T-helper 2 cell treated with Interferon-gamma antibody and Interleukin-4, amounts not matched to agents 5 μg/mL and 100 μg/mL, for 36 hours (primary cell): Measurements from ENCODE around the gene NEDD9.

Experiments
- DNase-seq: peaks from one replicate; pipeline ENCODE4 v3.0.0; 2021; ENCODE audit warnings: low spot score
- H3K27ac Mint-ChIP-seq: one replicate; pipeline ENCODE4 v1.8.0; 2021; ENCODE audit warnings: mild to moderate bottlenecking, mixed read lengths
- H3K27me3 Mint-ChIP-seq: one replicate; pipeline ENCODE4 v1.8.0; 2021; ENCODE audit warnings: low read depth, mixed read lengths
- H3K36me3 Mint-ChIP-seq: one replicate; pipeline ENCODE4 v1.8.0; 2021; ENCODE audit warnings: low read depth, mixed read lengths
- H3K4me1 Mint-ChIP-seq: one replicate; pipeline ENCODE4 v1.8.0; 2021; ENCODE audit warnings: low read depth, mixed read lengths
- H3K4me3 Mint-ChIP-seq: one replicate; pipeline ENCODE4 v1.8.0; 2022; ENCODE audit warnings: mild to moderate bottlenecking, moderate library complexity, mixed read lengths
- H3K9me3 Mint-ChIP-seq: one replicate; pipeline ENCODE4 v1.8.0; 2021; ENCODE audit warnings: mixed read lengths

The NEDD9 gene

DNA sequence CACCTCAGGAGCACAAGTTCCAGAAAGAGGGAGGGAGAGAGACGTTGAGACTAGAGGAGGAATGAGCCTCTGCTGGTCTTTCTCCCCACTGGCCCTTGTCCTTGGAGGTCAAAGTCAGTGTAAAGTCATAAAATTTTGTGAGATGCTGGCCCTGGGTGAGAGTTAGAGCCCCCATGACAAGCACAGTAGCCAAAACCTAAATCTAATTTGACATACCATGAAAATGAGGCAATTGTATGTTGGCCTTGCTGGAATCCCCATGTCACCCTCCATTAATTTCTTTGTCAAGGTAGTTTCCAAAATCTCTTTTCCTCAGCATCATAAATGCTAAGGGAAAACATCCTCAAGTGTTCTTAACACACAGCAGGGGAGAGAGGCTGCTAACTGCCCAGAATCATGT is 17.6 kb upstream of the NEDD9 start:
- H3K4me3 Mint-ChIP-seq, result no peak overlapping the region
- no peaks in the 10 kb centered on the region for H3K27me3 Mint-ChIP-seq
- no peak overlapping the region for H3K27ac Mint-ChIP-seq
- DNase-seq, result no peak
- peaks cover 8% of the 10 kb centered on the region for H3K4me1 Mint-ChIP-seq
- H3K36me3 Mint-ChIP-seq, result peaks cover 55% of the 10 kb centered on the region
- peaks cover 10% of the 10 kb centered on the region for H3K9me3 Mint-ChIP-seq

DNA sequence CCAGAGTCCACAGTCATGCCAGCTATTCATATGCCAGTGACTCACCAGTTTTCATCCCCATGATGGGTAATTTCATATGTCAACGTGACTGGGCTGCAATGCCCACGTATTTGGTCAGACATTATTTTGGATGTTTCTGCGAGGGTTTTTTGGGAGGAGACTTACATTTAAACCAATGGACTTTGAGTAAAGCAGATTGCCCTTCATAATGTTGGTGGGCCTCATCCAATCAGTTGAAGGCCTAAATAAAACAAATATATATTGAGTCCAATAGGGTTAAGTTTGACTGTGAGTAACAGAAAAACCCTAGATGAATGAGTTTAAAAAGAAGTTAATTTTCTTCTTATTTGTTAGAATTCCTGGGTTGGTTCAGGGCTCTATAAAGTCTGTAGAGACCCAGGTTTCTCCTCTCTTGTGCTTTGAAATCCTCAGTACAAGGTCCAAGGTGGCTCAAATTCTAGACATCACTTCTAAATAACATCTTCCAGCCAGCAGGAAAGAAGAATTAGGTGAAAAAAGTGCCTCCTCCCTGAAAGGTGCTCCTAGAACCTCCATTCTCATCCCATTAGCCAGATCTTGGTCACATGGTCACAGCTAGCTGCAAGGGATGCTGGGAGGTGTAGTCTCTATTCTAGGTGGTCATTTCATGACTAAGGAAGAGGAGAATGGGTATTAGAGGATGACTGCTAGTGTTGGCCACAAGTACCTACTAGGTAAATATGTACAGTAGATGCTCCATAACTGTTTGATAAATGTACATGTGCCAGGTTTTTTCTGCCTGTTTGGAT is 16.7 kb upstream of the NEDD9 start:
- H3K4me1 Mint-ChIP-seq, result peaks cover 11% of the 10 kb centered on the region
- peaks cover 53% of the 10 kb centered on the region for H3K36me3 Mint-ChIP-seq
- H3K4me3 Mint-ChIP-seq, result no peak overlapping the region
- H3K27ac Mint-ChIP-seq, result no peak overlapping the region
- H3K9me3 Mint-ChIP-seq, result peaks cover 10% of the 10 kb centered on the region
- no peak for DNase-seq
- H3K27me3 Mint-ChIP-seq, result no peaks in the 10 kb centered on the region

DNA sequence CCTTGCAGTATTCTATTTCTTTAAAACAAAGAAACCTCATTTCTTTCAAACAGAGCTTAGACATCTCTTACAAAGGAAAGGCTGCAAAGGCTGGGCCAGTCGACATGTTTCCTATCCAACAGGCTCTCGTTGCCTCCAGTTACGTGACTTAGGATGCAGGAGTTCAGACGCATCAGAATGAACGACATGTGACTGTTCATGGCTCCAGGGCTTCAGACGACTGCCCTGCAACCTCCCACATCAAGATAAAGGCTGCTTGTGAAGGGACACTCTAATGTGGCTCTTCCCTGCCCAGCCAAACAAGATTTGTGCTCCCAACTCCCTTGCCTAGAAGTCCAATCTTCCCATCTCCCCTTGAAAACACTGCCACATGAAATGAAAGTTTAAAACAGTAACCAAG is 14.3 kb upstream of the NEDD9 start:
- Mint-ChIP-seq H3K27me3 (no peaks in the 10 kb centered on the region), H3K36me3 (peaks cover 62% of the 10 kb centered on the region), H3K27ac (no peak overlapping the region), H3K4me1 (peaks cover 9% of the 10 kb centered on the region), H3K9me3 (peaks cover 10% of the 10 kb centered on the region), H3K4me3 (no peak overlapping the region)
- DNase-seq, result no peak

DNA sequence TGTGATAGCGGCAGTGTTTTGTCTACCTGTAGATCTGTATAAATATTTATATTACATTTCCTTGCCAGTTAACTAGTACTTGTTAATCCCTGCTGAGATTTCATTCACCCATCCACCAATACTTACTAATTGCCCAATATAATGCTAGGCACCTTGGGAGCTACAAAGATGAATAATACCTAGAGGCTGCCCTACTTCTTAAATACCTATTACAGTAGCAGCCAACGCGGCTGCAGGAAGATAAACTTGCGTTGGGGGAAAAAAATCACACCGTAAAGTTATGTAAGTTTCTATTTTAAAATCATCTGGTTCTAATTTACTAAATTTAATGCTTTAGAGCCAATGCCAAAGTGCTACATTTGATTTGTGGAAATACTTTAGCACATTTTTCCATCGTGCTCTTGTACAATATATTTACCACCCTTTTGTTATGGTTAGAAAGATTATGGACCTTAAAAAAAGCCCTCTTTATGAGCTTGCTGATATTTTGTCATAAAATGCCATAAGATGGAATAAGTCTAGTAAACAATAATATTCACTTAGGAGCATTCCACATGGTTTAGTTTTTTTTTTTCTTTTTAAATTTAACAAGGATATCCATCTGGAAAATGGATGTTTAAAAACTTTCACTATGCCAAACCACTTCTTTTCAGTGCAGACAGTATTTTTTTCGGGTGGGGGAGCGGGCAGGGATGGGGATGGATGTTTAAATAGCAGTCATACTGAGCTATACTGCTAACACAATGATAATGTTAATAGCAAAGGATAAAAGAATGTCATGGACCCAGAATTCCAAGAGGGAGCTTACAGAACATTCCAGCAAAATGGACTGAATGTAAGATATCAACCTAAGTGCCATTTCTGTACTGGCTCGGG is 13.2 kb upstream of the NEDD9 start:
- peaks cover 52% of the 10 kb centered on the region for H3K36me3 Mint-ChIP-seq

DNA sequence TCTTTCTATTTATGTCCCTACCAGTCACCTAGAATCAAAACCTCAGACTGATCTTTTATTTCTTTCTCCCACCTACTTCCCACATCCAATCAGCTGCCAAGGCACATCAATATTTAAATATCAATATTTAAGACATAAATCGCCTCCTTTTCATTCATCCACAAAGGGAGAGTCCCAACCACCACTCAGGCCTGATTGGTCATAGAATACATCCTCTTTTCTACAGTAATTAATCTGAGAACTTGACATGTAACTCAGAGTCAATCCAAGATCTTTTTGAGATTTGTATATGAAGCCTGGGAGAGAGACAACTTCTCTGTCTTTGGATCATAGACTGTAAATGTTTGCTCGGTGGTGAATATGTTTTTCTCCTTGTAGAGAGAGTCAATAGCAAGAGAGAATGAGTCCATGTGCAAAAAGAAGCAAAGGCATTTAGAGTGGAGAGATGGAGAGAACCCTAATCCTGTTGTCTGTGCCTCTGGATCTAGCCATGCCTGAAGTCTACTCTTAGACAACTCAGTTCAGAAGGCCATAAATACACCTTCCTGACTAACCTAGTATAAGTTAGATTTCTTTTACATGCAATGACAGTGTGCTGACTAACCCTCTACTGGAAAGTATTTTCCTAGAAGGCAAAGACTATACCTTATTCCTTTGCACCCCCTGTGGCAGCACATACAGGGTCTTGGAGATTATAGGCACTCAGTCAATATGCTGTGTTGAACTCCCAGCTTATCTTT is 12.1 kb upstream of the NEDD9 start:
- H3K9me3 Mint-ChIP-seq, result peaks cover 7% of the 10 kb centered on the region
- H3K36me3 Mint-ChIP-seq, result peaks cover 43% of the 10 kb centered on the region
- H3K27me3 Mint-ChIP-seq, result no peaks in the 10 kb centered on the region
- no peak overlapping the region for H3K4me3 Mint-ChIP-seq
- H3K4me1 Mint-ChIP-seq, result peaks cover 9% of the 10 kb centered on the region
- no peak for DNase-seq
- H3K27ac Mint-ChIP-seq, result no peak overlapping the region

More for the DNA sequence above, 13.2 kb upstream of the NEDD9 start:
- Mint-ChIP-seq H3K4me3 (no peak overlapping the region), H3K27me3 (no peaks in the 10 kb centered on the region), H3K4me1 (peaks cover 9% of the 10 kb centered on the region), H3K9me3 (peaks cover 10% of the 10 kb centered on the region), H3K27ac (no peak overlapping the region)
- no peak for DNase-seq

DNA sequence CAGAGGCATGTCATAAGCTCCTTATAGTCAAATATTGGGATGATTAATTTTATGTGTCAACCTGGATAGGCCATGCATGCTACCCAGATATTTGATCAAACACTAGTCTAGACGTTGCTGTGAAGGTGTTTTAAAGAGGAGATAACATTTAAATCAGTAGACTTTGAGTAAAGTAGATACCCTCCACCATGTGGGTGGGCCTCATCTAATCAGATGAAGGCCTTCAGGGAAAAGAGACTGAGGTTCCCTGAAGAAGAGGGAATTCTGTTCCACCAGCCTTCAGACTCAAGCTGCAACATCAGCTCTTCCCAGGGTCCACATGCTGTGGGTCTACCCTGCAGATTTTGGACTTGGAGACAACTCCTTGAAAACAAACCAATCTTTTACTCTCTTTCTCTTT is 11.4 kb upstream of the NEDD9 start:
- DNase-seq, result no peak
- Mint-ChIP-seq H3K4me3 (no peak overlapping the region), H3K9me3 (peaks cover 3% of the 10 kb centered on the region), H3K36me3 (peaks cover 37% of the 10 kb centered on the region), H3K4me1 (peaks cover 9% of the 10 kb centered on the region), H3K27me3 (no peaks in the 10 kb centered on the region), H3K27ac (no peak overlapping the region)

DNA sequence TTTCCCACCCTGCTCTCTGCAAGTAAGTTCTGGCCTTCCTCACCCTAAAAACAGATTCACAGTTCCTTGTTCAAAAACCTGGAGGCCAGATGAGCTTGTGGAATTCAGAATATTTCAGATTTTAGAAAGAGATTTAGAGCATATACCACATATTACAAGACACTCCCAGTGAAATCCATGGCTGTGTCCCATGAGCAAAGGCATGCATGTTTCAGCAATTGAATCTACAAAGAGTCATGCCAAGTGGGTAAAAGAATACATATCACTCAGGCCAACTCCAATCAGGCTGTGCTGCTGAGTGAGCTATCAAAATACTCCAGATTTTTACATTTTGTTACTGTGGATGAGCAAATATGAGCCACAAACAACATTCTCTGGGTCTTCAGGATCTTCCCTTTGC is 10.2 kb upstream of the NEDD9 start:
- Mint-ChIP-seq H3K36me3 (peaks cover 38% of the 10 kb centered on the region), H3K9me3 (peaks cover 3% of the 10 kb centered on the region), H3K27ac (no peak overlapping the region), H3K4me3 (no peak overlapping the region), H3K27me3 (no peaks in the 10 kb centered on the region), H3K4me1 (peaks cover 9% of the 10 kb centered on the region)
- no peak for DNase-seq

DNA sequence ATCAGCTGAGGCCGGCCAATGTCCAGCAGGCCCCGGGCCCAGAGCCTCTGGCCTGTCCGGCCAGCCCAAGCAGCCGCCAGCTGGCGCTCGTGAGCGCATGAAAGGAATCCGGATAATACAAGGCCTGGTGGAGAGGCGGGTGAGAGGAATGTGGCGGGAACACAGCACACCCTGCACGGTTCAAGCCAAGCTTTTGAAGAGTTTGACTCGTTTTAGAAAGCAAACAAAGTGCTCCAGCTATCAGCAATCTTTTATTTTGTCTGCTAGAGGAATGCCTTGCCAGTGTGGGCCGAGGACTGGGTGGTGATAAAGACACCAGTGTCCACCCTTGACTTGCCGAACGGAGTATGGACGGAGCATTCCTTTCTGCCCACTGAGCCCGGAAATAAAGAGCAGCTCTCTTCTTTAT is 9.3 kb upstream of the NEDD9 start:
- Mint-ChIP-seq H3K4me3 (no peak overlapping the region), H3K36me3 (peaks cover 36% of the 10 kb centered on the region), H3K27ac (no peak overlapping the region), H3K4me1 (peaks cover 13% of the 10 kb centered on the region), H3K27me3 (no peaks in the 10 kb centered on the region), H3K9me3 (no peaks in the 10 kb centered on the region)
- no peak for DNase-seq

DNA sequence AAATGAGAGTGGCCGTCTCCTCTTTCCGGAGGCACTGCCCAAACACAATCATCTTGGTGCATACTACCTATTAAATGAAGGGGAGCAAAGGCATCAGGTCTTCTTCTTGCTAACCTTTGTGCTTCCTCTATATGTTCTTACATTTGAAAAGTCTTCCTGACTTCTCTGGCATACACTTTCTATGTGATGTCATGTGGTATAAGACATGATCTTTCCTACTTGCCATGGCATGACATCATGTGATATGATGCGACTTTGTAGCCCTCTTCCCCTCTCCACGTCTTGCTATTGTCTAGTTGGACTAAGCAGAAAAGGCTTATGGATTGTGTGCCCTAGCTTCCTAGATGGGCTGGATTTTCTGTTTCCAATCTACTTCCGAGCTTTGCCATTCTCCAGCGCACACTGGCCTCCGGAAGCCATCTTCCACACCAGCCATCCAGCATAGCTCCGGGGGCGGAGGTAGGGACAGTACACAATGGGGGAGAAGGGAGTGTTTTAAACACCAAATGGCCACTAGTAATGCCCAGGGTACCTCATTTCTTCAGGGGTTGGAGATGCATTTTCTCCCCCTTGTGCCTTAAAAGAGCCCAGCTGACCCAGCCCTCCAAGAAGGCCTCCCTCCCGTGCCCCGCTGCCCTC is 8.8 kb upstream of the NEDD9 start:
- no peak for DNase-seq
- peaks cover 18% of the 10 kb centered on the region for H3K4me1 Mint-ChIP-seq
- no peak overlapping the region for H3K27ac Mint-ChIP-seq
- H3K4me3 Mint-ChIP-seq, result no peak overlapping the region
- H3K36me3 Mint-ChIP-seq, result peaks cover 41% of the 10 kb centered on the region
- H3K27me3 Mint-ChIP-seq, result no peaks in the 10 kb centered on the region
- no peaks in the 10 kb centered on the region for H3K9me3 Mint-ChIP-seq

DNA sequence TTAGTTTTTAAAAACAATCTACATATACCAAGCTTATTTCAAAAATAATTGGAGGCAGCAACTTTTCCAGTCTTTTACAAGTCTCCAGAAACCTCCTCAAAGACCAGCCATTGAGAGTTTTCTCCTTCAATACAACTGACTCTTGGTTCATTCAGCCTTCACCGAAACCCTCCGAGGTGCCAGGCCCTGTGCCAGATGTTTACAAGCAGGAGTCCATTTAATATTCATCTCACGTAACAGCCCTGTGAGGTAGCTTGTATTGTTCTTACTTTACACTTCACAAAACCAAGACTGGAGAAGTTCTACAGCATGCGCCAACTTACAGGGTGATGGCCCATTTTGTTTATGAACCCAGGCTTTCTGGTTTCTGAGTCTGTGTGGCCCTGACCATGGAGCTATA is 5.5 kb upstream of the NEDD9 start:
- H3K4me3 Mint-ChIP-seq, result no peak overlapping the region
- peaks cover 30% of the 10 kb centered on the region for H3K36me3 Mint-ChIP-seq
- no peaks in the 10 kb centered on the region for H3K27me3 Mint-ChIP-seq
- DNase-seq, result no peak
- no peak overlapping the region for H3K27ac Mint-ChIP-seq
- H3K9me3 Mint-ChIP-seq, result no peaks in the 10 kb centered on the region
- peaks cover 33% of the 10 kb centered on the region for H3K4me1 Mint-ChIP-seq

DNA sequence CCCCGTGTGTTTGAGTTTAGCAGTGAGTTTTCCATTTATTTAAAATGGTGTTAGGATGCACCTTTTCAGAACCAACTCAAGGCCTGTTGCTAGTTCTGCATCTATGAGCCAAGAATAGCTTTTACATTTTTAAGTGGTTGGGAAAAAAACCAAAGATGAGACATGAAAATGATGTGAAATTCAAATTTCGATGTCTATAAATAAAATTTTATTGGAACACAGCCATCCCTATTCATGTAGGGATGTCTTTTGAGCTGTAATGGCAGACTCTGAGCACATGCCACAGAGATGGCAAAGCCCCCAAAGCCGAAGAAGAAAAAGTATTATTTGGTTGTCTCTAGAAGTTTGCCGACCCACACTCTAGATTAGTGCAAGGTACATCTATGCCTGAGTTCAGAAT is 5.0 kb upstream of the NEDD9 start:
- peak overlapping the region; percentile 64 for H3K27ac Mint-ChIP-seq
- no peaks in the 10 kb centered on the region for H3K9me3 Mint-ChIP-seq
- H3K4me1 Mint-ChIP-seq, result peaks cover 35% of the 10 kb centered on the region
- H3K36me3 Mint-ChIP-seq, result peaks cover 25% of the 10 kb centered on the region
- DNase-seq, result no peak
- no peaks in the 10 kb centered on the region for H3K27me3 Mint-ChIP-seq
- no peak overlapping the region for H3K4me3 Mint-ChIP-seq

DNA sequence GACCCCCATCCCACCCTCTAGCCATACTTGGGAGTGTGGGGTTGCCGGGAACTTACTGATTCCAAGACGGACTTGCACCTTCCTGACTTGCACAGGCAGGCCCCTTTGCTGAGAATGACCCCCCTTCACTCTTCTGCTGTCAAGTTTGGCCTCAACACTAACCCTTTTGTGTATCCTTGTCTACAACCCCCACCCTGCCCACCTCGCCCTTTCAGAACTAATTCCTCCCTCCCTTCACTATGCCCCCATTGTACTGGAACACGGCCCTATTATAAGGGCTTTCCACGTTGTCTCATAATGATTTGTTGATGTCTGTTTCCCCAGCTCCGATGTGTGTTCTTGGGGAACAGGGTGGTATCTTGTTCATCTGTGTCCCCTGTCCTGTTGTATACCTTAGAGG is 4.4 kb upstream of the NEDD9 start:
- Mint-ChIP-seq H3K9me3 (no peaks in the 10 kb centered on the region), H3K27me3 (no peaks in the 10 kb centered on the region), H3K36me3 (peaks cover 25% of the 10 kb centered on the region), H3K4me3 (no peak overlapping the region), H3K4me1 (peaks cover 36% of the 10 kb centered on the region), H3K27ac (peak overlapping the region; percentile 64)
- no peak for DNase-seq

DNA sequence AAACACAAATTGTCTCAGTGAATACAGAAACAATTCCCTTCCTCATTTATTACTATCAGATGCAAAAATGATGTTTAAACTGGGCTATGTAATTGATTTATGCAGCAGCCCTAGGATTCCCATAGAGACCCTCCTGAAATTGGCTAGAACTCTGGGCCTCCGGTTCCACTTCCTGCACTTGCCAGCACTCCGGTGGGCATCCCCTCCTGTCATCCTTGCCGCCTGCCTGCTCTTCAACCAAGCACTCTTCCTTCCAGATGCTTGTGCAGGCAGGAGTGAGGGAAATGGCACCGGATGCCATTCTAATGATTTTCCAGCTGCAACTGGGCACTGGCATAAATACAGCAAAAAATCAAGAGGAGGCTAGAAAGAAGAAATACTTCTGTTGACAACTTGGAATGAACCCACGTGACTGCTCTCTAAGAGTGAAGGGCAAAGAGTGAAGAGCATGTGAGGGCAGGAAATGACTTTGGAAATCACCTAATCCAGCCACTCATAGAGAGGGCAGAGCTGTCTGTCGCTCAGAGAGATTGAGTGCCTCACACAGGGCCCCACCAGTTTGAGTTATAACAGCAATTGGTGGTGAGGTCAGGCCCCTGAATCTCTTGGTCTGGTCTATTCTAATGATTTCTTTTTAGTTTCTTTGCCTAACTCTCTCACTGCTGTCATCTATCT is 3.7 kb upstream of the NEDD9 start:
- Mint-ChIP-seq H3K27me3 (no peaks in the 10 kb centered on the region), H3K27ac (peak overlapping the region; percentile 49), H3K4me3 (peak overlapping the region; percentile 35), H3K4me1 (peaks cover 41% of the 10 kb centered on the region), H3K36me3 (peaks cover 28% of the 10 kb centered on the region), H3K9me3 (no peaks in the 10 kb centered on the region)
- peak; percentile 43 for DNase-seq
